ENCODE data around the gene TMEM97. TPM values are rescaled to one million over a fixed set of nuclear protein-coding genes. Genes with fewer than 3 reads are reported as not detected.

The TMEM97 gene
- total and polyA plus RNA-seq, 9 of the 15 experiments (the other 6 are each of a cell fraction or from before 2014, with no cell fraction given): 34.6 to 121 (median 76.0) TPM

DNA sequence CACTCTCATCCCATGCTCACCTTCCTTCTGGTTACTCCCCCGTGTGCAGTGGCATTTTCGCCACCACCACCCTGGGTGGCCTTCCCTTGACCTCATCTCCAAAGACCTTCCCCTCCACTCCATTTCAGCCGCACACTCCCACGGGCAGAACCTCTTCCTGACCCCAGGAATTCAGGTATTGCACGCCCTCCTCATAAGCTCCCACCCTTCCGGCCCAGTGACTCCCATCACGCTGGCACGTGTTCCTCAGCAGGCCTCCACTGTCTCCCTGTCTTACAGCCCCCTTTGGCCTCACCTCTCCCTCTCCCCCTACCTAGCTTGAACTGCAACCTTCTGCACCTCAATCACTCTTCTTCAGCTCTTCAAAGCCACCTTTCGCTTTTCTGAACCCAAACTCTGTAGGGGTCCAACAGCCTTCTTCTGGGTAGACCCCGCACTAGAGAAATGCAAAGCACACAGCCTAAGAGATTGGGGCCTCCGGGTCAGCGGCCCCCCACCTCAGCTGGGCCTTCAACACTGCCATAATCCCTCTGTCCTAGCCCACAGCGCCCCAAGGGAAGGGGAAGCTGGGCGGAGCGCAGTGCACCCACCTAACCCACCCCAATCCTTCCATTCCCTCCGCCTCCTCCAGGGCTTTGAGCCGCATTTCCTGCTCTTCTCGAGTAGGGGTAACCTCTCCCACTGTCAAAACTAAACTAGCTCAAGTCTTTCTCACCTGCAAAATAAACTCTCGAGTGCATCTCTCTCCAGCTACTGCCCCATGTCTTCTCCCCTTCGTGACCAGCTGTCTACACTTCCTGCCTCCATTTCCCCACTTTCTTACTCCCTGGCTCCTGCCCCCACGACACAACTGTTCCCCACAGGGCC lies 1.7 kb upstream of the TMEM97 start (continued):
- TF ChIP-seq NCOR1 (IDR thresholded peaks at IDR 0.05) (0 out of 2 replicates have a peak, but pooled peaks have one; percentile 16), PHB (CRISPR knock-in tag; IDR thresholded peaks at IDR 0.05) (no peak), NR4A1 (CRISPR knock-in tag; IDR thresholded peaks at IDR 0.05) (no peak), NR4A1 (tag; IDR thresholded peaks at IDR 0.05) (no peak), ZNF764 (CRISPR knock-in tag; IDR thresholded peaks at IDR 0.05; ENCODE audit: low read depth) (no peak), SMARCC2 (IDR thresholded peaks at IDR 0.05; ENCODE audit: low read depth) (no peak), ZNF12 (CRISPR knock-in tag; IDR thresholded peaks at IDR 0.05) (no peak), SRSF9 (IDR thresholded peaks at IDR 0.05; ENCODE audit: borderline replicate concordance, low read depth, low read length) (no peak), FOXJ2 (tag; IDR thresholded peaks at IDR 0.05) (no peak), BRF2 (IDR thresholded peaks at IDR 0.05; ENCODE audit: borderline replicate concordance, insufficient read depth, insufficient read length) (no peak), POLR3G (IDR thresholded peaks at IDR 0.05; ENCODE audit: extremely low read depth, insufficient read length, insufficient replicate concordance) (no peak), EP300 (IDR thresholded peaks at IDR 0.05; ENCODE audit: low read length) (no peak), POLR2AphosphoS2 (IDR thresholded peaks at IDR 0.05; ENCODE audit: low read length) (no peak), ZNF668 (CRISPR knock-in tag; IDR thresholded peaks at IDR 0.05) (no peak), MCM5 (IDR thresholded peaks at IDR 0.05; ENCODE audit: low read depth) (no peak), ZNF655 (CRISPR knock-in tag; IDR thresholded peaks at IDR 0.05) (no peak), RBM22 (IDR thresholded peaks at IDR 0.05; ENCODE audit: low read depth, low read length, poor library complexity, severe bottlenecking) (no peak), ZNF551 (CRISPR knock-in tag; IDR thresholded peaks at IDR 0.05) (no peak), POLR2G (IDR thresholded peaks at IDR 0.05; ENCODE audit: low read depth, low read length) (0 out of 2 replicates have a peak, but pooled peaks have one; percentile 4), L3MBTL2 (IDR thresholded peaks at IDR 0.05) (peak; percentile 81), ZNF717 (CRISPR knock-in tag; IDR thresholded peaks at IDR 0.05) (no peak), ZBTB17 (CRISPR knock-in tag; IDR thresholded peaks at IDR 0.05) (no peak), HNRNPLL (IDR thresholded peaks at IDR 0.05; ENCODE audit: low read depth, low read length, poor library complexity, severe bottlenecking) (no peak)
- TF ChIP-seq, protein P1, sequence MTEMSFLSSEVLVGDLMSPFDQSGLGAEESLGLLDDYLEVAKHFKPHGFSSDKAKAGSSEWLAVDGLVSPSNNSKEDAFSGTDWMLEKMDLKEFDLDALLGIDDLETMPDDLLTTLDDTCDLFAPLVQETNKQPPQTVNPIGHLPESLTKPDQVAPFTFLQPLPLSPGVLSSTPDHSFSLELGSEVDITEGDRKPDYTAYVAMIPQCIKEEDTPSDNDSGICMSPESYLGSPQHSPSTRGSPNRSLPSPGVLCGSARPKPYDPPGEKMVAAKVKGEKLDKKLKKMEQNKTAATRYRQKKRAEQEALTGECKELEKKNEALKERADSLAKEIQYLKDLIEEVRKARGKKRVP (CRISPR knock-in tag; IDR thresholded peaks at IDR 0.05): no peak
- TF ChIP-seq, protein P2, sequence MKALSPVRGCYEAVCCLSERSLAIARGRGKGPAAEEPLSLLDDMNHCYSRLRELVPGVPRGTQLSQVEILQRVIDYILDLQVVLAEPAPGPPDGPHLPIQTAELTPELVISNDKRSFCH (CRISPR knock-in tag; IDR thresholded peaks at IDR 0.05): no peak
- TF ChIP-seq, protein P2 (tag; IDR thresholded peaks at IDR 0.05): no peak
- TF ChIP-seq, protein P3, sequence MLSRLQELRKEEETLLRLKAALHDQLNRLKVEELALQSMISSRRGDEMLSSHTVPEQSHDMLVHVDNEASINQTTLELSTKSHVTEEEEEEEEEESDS (CRISPR knock-in tag; IDR thresholded peaks at IDR 0.05): no peak

Measured in K562 (cell line).